Neural crest cell (in vitro differentiated cells): Measurements from ENCODE around the gene RPL12. TPM values are rescaled to one million over a fixed set of nuclear protein-coding genes. Genes with fewer than 3 reads are reported as not detected.

Experiments
- DNase-seq: peaks from one replicate; pipeline ENCODE4 v3.0.0; 2021; ENCODE audit warnings: low read depth, mixed read lengths, low spot score
- H3K27ac Mint-ChIP-seq: one replicate; pipeline ENCODE4 v1.8.0; 2021; ENCODE audit warnings: mild to moderate bottlenecking, mixed read lengths; ENCODE audit not compliant: unreplicated experiment
- H3K27me3 Mint-ChIP-seq: 2 replicates; pipeline ENCODE4 v1.8.0; 2021; ENCODE audit warnings: low read depth, mild to moderate bottlenecking, mixed read lengths
- H3K36me3 Mint-ChIP-seq: 2 replicates; pipeline ENCODE4 v1.8.0; 2021; ENCODE audit warnings: low read depth, mild to moderate bottlenecking, mixed read lengths
- H3K4me1 Mint-ChIP-seq: 2 replicates; pipeline ENCODE4 v1.8.0; 2021; ENCODE audit warnings: mixed read lengths
- H3K4me3 Mint-ChIP-seq: one replicate; pipeline ENCODE4 v1.8.0; 2021; ENCODE audit warnings: mild to moderate bottlenecking, mixed read lengths
- H3K9me3 Mint-ChIP-seq: 2 replicates; pipeline ENCODE4 v1.8.0; 2021; ENCODE audit warnings: mixed read lengths
- total RNA-seq: library from RNA; stranded (reverse); gene quantifications from 2 replicates; pipeline ENCODE4 v1.2.1, GENCODE V29; 2021
- TF ChIP-seq, protein P1 (sequence below): fragments of 200-600 bp; sonication (generic); conservative IDR thresholded peaks from 2 replicates; pipeline ENCODE4 v1.5.0; 2021; ENCODE audit warnings: antibody characterized with exemption, mild to moderate bottlenecking

RPL12 gene
- total RNA-seq, 1 donor from 2014 or later: 1,131 TPM

DNA sequence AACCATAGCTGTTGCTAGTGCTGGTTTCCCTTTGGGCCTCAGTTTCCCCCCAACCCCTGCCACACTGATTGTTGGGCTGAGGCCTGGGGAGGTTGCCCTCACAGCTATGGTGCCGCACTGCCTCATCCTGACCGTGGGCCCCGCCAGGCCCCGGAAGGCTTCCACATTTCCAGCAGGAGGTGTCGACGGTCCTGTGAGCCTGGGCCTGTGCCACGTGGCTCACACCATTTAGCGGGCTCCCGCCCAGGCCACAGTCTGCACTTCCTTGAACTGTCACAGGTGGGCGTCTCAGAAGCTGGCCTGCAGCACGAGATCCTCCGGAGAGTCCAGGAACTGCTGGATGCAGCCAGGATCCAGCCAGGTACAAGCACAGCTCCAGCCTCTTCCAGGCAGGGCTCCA is 45.8 kb upstream of the RPL12 start:
- no peak for DNase-seq
- H3K9me3 Mint-ChIP-seq: no peaks in the 10 kb centered on the region
- no peaks in the 10 kb centered on the region for H3K36me3 Mint-ChIP-seq
- H3K4me1 Mint-ChIP-seq: peaks cover 18% of the 10 kb centered on the region
- H3K27me3 Mint-ChIP-seq: no peaks in the 10 kb centered on the region
- H3K4me3 Mint-ChIP-seq: no peak overlapping the region
- TF ChIP-seq, protein P1, sequence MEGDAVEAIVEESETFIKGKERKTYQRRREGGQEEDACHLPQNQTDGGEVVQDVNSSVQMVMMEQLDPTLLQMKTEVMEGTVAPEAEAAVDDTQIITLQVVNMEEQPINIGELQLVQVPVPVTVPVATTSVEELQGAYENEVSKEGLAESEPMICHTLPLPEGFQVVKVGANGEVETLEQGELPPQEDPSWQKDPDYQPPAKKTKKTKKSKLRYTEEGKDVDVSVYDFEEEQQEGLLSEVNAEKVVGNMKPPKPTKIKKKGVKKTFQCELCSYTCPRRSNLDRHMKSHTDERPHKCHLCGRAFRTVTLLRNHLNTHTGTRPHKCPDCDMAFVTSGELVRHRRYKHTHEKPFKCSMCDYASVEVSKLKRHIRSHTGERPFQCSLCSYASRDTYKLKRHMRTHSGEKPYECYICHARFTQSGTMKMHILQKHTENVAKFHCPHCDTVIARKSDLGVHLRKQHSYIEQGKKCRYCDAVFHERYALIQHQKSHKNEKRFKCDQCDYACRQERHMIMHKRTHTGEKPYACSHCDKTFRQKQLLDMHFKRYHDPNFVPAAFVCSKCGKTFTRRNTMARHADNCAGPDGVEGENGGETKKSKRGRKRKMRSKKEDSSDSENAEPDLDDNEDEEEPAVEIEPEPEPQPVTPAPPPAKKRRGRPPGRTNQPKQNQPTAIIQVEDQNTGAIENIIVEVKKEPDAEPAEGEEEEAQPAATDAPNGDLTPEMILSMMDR: no peak
- H3K27ac Mint-ChIP-seq: no peak overlapping the region

DNA sequence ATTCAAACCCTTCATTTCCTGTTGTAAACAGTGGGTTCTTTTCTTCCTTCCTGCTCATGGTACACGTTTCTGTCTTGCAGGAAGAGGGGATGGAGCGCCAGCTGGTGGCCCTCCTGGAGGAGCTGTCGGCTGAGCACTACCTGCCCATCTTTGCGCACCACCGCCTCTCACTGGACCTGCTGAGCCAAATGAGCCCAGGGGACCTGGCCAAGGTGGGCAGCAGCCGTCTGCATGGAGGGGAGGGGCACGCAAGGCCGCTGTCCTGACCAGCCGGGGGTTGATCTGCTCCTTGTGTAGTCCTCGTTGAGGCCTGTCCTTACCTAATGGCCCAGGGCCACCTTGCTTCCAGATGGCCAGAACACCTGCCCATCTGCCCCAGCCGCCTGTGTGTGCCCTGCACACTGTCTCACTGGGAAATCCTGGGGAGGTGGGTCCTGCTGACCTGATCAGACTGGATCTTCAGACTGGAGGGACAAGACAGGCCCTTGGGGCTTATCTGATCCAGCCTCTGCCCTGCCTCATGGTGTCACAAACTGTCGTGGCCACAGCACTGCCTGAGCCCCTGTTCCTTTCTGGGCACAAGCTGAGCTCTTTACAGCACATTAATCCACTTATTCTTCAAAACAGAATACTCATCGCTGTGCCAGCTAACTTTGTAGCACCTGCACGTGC is 44.8 kb upstream of the RPL12 start:
- DNase-seq: no peak
- TF ChIP-seq, protein P1: no peak
- Mint-ChIP-seq H3K27me3 (no peaks in the 10 kb centered on the region), H3K4me1 (peaks cover 18% of the 10 kb centered on the region), H3K27ac (peak overlapping the region; percentile 71), H3K9me3 (no peaks in the 10 kb centered on the region), H3K4me3 (no peak overlapping the region), H3K36me3 (no peaks in the 10 kb centered on the region)

DNA sequence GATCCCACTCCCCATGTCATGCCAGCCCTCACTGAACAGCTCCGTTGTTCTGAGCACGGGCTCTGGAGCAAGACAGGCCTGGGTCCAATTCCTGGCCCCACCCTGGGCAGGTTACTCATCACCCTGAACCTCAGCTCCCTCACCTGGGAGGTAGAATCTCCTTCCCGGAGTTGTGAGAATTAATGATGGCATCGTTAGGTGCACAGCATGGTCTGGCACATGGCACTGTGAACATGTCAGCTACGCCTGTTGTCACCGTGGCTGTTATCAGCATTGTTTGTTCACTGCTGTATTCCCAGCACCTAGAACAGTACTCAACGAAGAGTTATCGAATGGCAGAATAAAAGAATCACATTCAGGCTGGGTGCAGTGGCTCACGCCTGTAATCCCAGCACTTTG is 43.1 kb upstream of the RPL12 start:
- Mint-ChIP-seq H3K9me3 (no peaks in the 10 kb centered on the region), H3K27me3 (no peaks in the 10 kb centered on the region), H3K27ac (peak overlapping the region; percentile 75), H3K36me3 (no peaks in the 10 kb centered on the region), H3K4me1 (peaks cover 22% of the 10 kb centered on the region), H3K4me3 (no peak overlapping the region)
- DNase-seq: no peak
- TF ChIP-seq, protein P1: no peak

DNA sequence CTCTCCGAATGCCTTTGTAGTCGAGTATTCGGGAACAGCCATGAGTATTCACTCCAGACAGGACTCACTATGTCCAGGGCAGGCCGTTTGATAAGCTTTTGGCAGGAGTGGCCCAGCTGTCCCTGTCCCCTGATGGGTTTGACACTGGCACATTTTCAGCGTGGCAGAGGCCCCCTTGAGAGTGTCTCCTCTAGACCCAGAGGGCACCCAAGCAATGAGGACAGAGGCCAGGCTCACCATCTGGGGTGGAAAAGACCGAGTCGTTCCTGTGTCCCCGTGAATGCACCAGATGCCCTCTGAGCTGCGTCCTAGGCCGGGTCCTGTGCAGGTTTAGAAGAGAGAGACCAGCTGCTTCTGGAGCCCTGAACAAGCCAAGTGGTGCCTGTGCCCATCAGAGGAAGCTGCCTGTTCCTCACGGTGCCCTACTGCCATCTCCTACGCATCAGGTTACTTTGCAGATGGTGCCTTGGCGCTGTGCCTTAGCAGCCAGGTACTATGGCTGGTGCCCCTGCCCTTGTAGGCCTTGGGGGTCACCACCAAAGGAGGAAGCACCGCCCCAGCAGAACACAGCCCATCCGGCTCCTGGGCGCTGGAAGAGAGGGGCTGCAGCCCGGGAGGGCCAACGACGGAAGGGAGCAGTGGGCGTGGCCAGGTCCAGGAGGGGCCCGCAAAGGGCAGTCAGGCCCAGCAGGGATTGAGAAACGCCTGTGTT is 42.5 kb upstream of the RPL12 start:
- Mint-ChIP-seq H3K27ac (peak overlapping the region; percentile 81), H3K4me1 (peaks cover 22% of the 10 kb centered on the region), H3K4me3 (no peak overlapping the region), H3K27me3 (no peaks in the 10 kb centered on the region), H3K9me3 (no peaks in the 10 kb centered on the region), H3K36me3 (no peaks in the 10 kb centered on the region)
- TF ChIP-seq, protein P1: no peak
- no peak for DNase-seq

DNA sequence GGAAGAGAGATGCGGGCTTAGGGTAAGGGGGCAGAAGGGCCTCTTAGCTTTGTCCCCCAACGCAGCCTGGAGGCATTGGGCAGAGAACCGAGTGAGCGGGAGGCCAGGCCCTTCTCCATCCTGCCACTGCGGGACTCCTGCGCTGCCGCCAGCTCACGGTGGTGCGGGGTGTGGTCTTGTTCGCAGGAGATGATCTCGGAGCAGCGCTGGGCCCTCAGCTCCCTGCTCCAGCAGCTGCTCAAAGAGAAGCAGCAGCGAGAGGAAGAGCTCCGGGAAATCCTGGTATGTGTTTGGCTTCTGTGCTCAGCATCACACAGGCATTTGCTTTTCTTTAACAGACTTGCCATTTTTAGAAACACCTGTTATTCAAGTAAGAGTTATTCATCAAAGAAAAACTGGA is 41.4 kb upstream of the RPL12 start:
- Mint-ChIP-seq H3K4me1 (peaks cover 22% of the 10 kb centered on the region), H3K27me3 (no peaks in the 10 kb centered on the region), H3K27ac (no peak overlapping the region), H3K4me3 (no peak overlapping the region), H3K9me3 (no peaks in the 10 kb centered on the region), H3K36me3 (no peaks in the 10 kb centered on the region)
- TF ChIP-seq, protein P1: no peak
- no peak for DNase-seq
